Measurements from ENCODE around the gene UBE2S.

GRCh38 chr19:55389386-55390317, 17.9 kb downstream of the UBE2S start:
- TF ChIP-seq CTCF (IDR thresholded peaks at IDR 0.05) (no peak), POLR2A (IDR thresholded peaks at IDR 0.05) (no peak), POLR2AphosphoS5 (IDR thresholded peaks at IDR 0.05) (no peak)

Measured in breast epithelium (tissue), 3 donors.